ENCODE measurements around the gene FLOT1.
"Not testable (repeated sequence)": the region's sequence is repeated elsewhere in the genome, so short reads cannot be mapped to it uniquely, and the experiment has no call there.

The FLOT1 gene

DNA sequence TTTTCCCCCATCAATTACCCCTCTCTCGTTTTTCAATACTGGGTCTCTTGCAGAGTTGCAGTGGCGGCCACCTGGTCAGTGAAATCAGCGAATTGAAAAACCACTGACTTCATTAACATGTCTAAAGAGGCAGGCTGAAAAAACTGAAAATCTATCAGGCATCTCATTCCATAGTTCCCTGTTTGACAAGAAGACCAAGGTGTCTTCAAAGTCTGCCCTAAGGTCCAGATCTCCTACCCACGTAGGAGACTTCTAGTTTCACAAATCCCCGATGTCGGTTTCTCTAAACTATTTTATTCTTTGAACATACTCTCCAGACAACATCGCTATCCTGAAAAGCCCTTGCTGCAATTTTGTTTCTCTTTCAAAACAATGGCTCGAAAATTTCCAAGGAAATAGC is 23.1 kb downstream of the FLOT1 start:
- Histone ChIP-seq H3K4me1 (ENCODE audit: control insufficient read depth, insufficient read depth, low read length) (peaks cover 6% of the 10 kb centered on the region), H3K27ac (ENCODE audit: extremely low read depth, low read depth, low read length) (peak overlapping the region; percentile 76), H3K4me3 (ENCODE audit: low read depth, low read length) (peak overlapping the region; percentile 47), H3K9me3 (ENCODE audit: control insufficient read depth, insufficient read depth, low read depth, low read length) (no peaks in the 10 kb centered on the region), H3K36me3 (ENCODE audit: control insufficient read depth in 2 of 2, insufficient read depth in 1 of 2, low read length in 2 of 2) (peaks cover 24 to 45% of the 10 kb centered on the region in 2 experiments)
- CTCF ChIA-PET, result interaction anchor here (0.5 to 18.7 kb wide), 11 partner anchors 10 to 418 kb away, joined by 3 to 692 read pairs (median 3); partner anchors contain the start of genes DHX16 and FLOT1
- TF ChIP-seq ZFHX2 (tag by site-specific recombination; conservative IDR thresholded peaks at IDR 0.05), result no peak
- TF ChIP-seq, protein P1, sequence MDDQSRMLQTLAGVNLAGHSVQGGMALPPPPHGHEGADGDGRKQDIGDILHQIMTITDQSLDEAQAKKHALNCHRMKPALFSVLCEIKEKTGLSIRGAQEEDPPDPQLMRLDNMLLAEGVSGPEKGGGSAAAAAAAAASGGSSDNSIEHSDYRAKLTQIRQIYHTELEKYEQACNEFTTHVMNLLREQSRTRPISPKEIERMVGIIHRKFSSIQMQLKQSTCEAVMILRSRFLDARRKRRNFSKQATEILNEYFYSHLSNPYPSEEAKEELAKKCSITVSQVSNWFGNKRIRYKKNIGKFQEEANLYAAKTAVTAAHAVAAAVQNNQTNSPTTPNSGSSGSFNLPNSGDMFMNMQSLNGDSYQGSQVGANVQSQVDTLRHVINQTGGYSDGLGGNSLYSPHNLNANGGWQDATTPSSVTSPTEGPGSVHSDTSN (CRISPR knock-in tag; IDR thresholded peaks at IDR 0.05), result no peak
- peak; percentile 56 for TF ChIP-seq ZNF335 (tag by site-specific recombination; conservative IDR thresholded peaks at IDR 0.05)
- TF ChIP-seq, protein P2, sequence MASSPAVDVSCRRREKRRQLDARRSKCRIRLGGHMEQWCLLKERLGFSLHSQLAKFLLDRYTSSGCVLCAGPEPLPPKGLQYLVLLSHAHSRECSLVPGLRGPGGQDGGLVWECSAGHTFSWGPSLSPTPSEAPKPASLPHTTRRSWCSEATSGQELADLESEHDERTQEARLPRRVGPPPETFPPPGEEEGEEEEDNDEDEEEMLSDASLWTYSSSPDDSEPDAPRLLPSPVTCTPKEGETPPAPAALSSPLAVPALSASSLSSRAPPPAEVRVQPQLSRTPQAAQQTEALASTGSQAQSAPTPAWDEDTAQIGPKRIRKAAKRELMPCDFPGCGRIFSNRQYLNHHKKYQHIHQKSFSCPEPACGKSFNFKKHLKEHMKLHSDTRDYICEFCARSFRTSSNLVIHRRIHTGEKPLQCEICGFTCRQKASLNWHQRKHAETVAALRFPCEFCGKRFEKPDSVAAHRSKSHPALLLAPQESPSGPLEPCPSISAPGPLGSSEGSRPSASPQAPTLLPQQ (tag by site-specific recombination; IDR thresholded peaks at IDR 0.05), result 0 out of 2 replicates have a peak, but pooled peaks have one; percentile 7
- 0 out of 2 replicates have a peak, but pooled peaks have one; percentile 24 for TF ChIP-seq PRDM1 (tag by site-specific recombination; IDR thresholded peaks at IDR 0.05)
- TF ChIP-seq ZNF837 (tag by site-specific recombination; IDR thresholded peaks at IDR 0.05), result no peak
- POLR2A ChIA-PET, result interaction anchor here (0.7 to 10.1 kb wide), 6 partner anchors 16 to 263 kb away, joined by 3 to 235 read pairs (median 16); partner anchors contain the start of genes FLOT1, IER3 and NRM

DNA sequence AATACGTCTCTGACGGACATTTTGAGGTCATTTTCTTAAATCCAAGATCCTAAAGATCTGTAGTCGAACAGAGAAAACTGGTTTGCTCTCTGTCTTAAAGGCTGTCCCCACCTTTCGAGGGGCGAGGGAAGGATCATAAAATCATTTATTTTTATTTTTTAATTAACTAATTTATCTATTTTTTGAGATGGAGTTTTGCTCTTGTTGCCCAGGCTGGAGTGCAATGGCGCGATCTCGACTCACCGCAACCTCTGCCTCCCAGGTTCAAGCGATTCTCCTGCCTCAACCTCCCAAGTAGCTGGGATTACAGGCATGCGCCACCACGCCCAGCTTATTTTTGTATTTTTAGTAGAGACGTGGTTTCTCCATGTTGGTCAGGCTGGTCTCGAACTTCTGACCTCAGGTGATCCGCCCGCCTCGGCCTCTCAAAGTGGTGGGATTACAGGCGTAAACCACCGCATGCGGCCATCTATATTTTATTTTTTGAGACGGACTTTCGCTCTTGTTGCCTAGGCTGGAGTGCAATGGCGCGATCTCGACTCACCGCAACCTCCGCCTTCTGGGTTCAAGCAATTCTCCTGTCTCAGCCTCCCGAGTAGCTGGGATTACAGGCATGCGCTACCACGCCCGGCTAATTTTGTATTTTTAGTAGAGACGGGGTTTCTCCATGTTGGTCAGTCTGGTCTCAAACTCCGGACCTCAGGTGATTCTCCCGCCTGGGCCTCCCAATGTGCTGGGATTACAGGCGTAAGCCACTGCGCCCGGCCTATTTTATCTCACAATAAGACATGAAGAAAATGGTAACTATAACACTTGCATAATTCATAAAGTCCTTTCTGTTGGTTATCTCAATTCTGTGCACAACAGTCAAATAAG is 24.4 kb downstream of the FLOT1 start:
- POLR2A ChIA-PET, result interaction anchor here (0.6 to 10.1 kb wide), 22 partner anchors 10 to 1109 kb away, joined by 3 to 235 read pairs (median 7); partner anchors contain the start of genes ABCF1, C6orf136, DHX16 and FLOT1

DNA sequence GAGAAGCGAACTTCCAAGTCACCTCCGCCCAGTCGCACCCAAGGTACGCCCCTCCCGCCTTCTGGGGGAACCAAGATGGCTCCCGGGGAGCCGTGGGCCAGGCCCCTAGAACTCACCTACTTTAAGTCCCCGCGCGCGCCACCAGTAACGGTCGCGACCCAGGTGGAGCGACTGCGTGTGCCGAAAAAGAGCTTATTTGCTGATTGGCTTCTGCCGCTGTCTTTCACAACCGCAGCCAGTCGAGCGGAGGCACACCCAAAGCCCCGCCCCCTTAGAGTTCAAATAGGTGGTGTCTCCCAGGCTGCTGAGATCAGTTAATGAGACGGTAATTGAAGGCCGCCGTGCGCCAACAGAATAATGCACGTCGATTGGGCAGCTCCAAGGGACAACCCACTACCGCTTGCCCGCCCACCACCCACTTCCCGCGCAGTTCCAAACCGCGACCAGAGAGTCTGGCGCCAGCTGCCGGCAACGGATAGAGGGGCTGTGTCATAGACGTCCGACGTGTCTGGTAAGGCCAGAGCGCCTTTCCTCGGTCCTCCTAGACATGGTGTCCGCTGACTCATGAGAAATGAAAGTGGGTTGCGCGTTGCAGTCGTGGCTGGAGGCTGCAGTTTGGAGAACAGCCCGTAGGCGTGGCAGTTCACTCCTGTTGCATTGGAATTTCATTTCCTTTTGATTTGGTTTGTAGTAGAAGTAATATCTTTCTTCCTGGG is 25.2 kb downstream of the FLOT1 start, which contains the start of gene MDC1:
TSS of gene MDC1 (minus strand) at position 153 of the 716 bp plus-strand sequence. CDS start 2,106 bp downstream, outside the sequence.
- POLR2A ChIA-PET, result interaction anchor here (0.6 to 10.1 kb wide), 33 partner anchors 9 to 1110 kb away, joined by 3 to 235 read pairs (median 4); partner anchors contain the start of genes ABCF1, ATAT1, C6orf136 and DHX16
- peak within 1 kb of the TSS; percentile 88 for H3K27ac ChIP-seq (ENCODE audit: extremely low read depth, low read depth, low read length)
- H3K4me1 ChIP-seq (ENCODE audit: control insufficient read depth, insufficient read depth, low read length), result peaks cover 6% of the 10 kb centered on the region
- H3K9me3 ChIP-seq (ENCODE audit: control insufficient read depth, insufficient read depth, low read depth, low read length), result no peaks in the 10 kb centered on the region
- CTCF ChIA-PET, result interaction anchor here (0.9 to 18.7 kb wide), 5 partner anchors 14 to 41 kb away, joined by 3 to 692 read pairs (median 5); partner anchors contain the start of genes DHX16 and NRM
- peaks cover 19 to 45% of the 10 kb centered on the region in 2 experiments for H3K36me3 ChIP-seq (ENCODE audit: control insufficient read depth in 2 of 2, insufficient read depth in 1 of 2, low read length in 2 of 2)
- peak within 1 kb of the TSS; percentile 72 for H3K4me3 ChIP-seq (ENCODE audit: low read depth, low read length)
- no peak for TF ChIP-seq ZNF169 (tag by site-specific recombination; IDR thresholded peaks at IDR 0.05)
- 0 out of 2 replicates have a peak, but pooled peaks have one; percentile 16 for TF ChIP-seq TCF7L2 (IDR thresholded peaks at IDR 0.05; ENCODE audit: borderline replicate concordance, low read depth, low read length)
- no peak for TF ChIP-seq ZNF426 (tag by site-specific recombination; IDR thresholded peaks at IDR 0.05)
- peak; percentile 94 for TF ChIP-seq ZNF341 (tag by site-specific recombination; IDR thresholded peaks at IDR 0.05; ENCODE audit: low read depth)
- peak; percentile 66 for TF ChIP-seq ZIC2 (tag by site-specific recombination; IDR thresholded peaks at IDR 0.05)
- peak; percentile 96 for TF ChIP-seq ZNF660 (tag by site-specific recombination; IDR thresholded peaks at IDR 0.05)
- no peak for TF ChIP-seq ZNF174 (tag by site-specific recombination; IDR thresholded peaks at IDR 0.05)
- TF ChIP-seq ZNF416 (tag by site-specific recombination; IDR thresholded peaks at IDR 0.05), result no peak
- no peak for TF ChIP-seq ZNF530 (tag by site-specific recombination; IDR thresholded peaks at IDR 0.05; ENCODE audit: low read depth)
- TF ChIP-seq ZNF391 (tag by site-specific recombination; IDR thresholded peaks at IDR 0.05; ENCODE audit: borderline replicate concordance, low read depth), result peak; percentile 56; the same call in 1 of the 2 replicates
- TF ChIP-seq ZNF548 (tag by site-specific recombination; IDR thresholded peaks at IDR 0.05), result no peak
- no peak for TF ChIP-seq ZNF473 (tag by site-specific recombination; IDR thresholded peaks at IDR 0.05)
- TF ChIP-seq ZNF747 (tag by site-specific recombination; IDR thresholded peaks at IDR 0.05), result no peak
- no peak for TF ChIP-seq ZNF571 (tag by site-specific recombination; IDR thresholded peaks at IDR 0.05)

More for the DNA sequence above, 24.4 kb downstream of the FLOT1 start:
- Histone ChIP-seq H3K4me3 (ENCODE audit: low read depth, low read length) (peak overlapping the region; percentile 41), H3K27ac (ENCODE audit: extremely low read depth, low read depth, low read length) (peak overlapping the region; percentile 81), H3K36me3 (ENCODE audit: control insufficient read depth in 2 of 2, insufficient read depth in 1 of 2, low read length in 2 of 2) (peaks cover 23 to 45% of the 10 kb centered on the region in 2 experiments)
- 0 out of 2 replicates have a peak, but pooled peaks have one; percentile 2 for TF ChIP-seq ZNF2 (tag by site-specific recombination; IDR thresholded peaks at IDR 0.05)
- TF ChIP-seq, protein P3, sequence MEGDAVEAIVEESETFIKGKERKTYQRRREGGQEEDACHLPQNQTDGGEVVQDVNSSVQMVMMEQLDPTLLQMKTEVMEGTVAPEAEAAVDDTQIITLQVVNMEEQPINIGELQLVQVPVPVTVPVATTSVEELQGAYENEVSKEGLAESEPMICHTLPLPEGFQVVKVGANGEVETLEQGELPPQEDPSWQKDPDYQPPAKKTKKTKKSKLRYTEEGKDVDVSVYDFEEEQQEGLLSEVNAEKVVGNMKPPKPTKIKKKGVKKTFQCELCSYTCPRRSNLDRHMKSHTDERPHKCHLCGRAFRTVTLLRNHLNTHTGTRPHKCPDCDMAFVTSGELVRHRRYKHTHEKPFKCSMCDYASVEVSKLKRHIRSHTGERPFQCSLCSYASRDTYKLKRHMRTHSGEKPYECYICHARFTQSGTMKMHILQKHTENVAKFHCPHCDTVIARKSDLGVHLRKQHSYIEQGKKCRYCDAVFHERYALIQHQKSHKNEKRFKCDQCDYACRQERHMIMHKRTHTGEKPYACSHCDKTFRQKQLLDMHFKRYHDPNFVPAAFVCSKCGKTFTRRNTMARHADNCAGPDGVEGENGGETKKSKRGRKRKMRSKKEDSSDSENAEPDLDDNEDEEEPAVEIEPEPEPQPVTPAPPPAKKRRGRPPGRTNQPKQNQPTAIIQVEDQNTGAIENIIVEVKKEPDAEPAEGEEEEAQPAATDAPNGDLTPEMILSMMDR (tag by site-specific recombination; IDR thresholded peaks at IDR 0.05), result 0 out of 2 replicates have a peak, but pooled peaks have one; percentile 3
- TF ChIP-seq SCRT2 (tag by site-specific recombination; IDR thresholded peaks at IDR 0.05), result peak; percentile 9
- TF ChIP-seq MZF1 (tag by site-specific recombination; IDR thresholded peaks at IDR 0.05; ENCODE audit: borderline replicate concordance), result 0 out of 2 replicates have a peak, but pooled peaks have one; percentile 33
- not testable (repeated sequence) for H3K9me3 ChIP-seq (ENCODE audit: control insufficient read depth, insufficient read depth, low read depth, low read length); H3K4me1 ChIP-seq (ENCODE audit: control insufficient read depth, insufficient read depth, low read length)
- CTCF ChIA-PET, result interaction anchor here (0.6 to 18.7 kb wide), 11 partner anchors 9 to 159 kb away, joined by 3 to 692 read pairs (median 4); partner anchors contain the start of genes DHX16 and NRM
